NCI-H526 treated with DMSO at 0.1 percent for 48 hours (cell line): ENCODE results near the gene CYP2A6.
"Not testable (repeated sequence)": the region's sequence is repeated elsewhere in the genome, so short reads cannot be mapped to it uniquely, and the experiment has no call there.

ENCODE experiments used
- DNase-seq: peaks from one replicate; lab custom pipeline; 2025; lab: John Stamatoyannopoulos, UW

Gene CYP2A6, protein sequence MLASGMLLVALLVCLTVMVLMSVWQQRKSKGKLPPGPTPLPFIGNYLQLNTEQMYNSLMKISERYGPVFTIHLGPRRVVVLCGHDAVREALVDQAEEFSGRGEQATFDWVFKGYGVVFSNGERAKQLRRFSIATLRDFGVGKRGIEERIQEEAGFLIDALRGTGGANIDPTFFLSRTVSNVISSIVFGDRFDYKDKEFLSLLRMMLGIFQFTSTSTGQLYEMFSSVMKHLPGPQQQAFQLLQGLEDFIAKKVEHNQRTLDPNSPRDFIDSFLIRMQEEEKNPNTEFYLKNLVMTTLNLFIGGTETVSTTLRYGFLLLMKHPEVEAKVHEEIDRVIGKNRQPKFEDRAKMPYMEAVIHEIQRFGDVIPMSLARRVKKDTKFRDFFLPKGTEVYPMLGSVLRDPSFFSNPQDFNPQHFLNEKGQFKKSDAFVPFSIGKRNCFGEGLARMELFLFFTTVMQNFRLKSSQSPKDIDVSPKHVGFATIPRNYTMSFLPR

DNA sequence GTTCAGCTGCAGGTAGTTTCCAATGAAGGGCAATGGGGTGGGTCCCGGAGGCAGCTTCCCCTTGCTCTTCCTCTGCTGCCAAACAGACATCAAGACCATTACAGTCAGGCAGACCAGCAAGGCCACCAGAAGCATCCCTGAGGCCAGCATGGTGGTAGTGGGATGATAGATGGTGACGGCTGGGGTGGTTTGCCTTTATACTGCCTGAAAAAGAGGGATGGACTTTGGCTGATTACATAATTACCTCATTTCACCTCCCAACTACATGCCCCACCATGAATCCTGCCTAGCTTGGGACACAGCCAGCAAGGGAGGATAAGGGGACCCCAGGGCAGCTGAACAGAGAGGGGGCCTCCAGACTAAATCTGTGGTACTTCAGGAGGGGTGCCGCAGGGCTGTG, at the start of gene CYP2A6:
Gene CYP2A6, minus strand, starts transcription at position 171 of the 400 bp plus-strand sequence. Its CDS starts 21 bp downstream, at position 150.
- DNase-seq, result not testable (repeated sequence)

DNA sequence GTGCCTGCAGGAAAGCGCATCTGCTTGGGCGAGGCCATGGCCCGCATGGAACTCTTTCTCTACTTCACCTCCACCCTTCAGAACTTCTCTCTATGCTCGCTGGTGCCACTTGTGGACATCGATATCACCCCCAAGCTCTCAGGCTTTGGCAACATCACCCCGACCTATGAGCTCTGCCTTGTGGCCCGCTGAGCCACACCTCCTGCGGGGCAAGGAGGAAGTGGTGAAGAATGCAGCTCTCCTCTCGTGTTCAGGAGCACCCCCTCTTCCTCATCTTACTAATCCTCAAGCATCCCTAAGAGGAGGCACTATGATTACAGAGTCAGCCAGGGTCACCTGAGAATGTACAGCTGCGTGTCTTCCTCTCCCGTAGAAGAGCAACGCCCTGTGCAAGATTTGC, 49.7 kb upstream of the CYP2A6 start:
- DNase-seq, result not testable (repeated sequence)

DNA sequence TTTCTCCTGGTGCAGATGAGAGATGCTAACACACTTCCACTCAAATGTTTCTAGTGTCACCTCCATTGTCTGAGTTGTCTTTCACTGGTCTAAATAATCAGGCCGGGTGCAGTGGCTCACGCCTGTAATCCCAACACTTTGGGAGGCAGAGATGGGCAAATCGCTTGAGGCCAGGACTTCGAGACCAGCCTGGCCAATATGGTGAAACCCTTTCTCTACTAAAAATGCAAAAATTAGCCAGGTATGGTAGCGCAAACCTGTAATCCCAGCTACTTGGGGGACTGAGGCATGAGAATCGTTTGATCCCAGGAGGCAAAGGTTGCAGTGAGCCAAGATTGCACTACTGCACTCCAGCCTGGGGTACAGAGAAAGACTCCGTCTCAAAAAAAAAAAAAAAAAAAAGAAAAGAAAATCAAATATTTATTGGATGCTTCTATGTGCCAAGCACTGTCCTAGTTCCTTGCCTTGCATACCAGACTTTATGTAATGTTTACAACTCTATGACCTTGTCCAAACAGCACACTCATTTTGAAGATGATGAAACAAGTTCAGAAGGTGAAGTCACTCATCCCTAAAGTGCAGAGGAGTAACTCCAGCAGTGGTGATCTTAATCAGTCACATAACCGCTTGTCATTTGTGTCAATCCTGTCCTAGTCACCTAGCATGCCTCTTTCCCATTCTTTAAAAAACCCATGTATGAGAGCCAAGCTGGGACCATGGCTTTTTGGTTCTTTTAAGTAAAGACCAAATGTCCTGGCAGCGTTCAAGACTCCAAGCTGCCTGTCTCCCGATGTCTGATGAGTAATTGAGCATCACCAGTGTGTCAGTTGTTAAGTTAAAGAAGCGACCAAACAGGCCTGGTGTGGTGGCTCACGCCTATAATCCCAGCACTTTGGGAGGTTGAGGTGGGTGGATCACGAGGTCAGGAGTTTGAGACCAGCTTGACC, 46.9 kb upstream of the CYP2A6 start:
- DNase-seq, result not testable (repeated sequence)

DNA sequence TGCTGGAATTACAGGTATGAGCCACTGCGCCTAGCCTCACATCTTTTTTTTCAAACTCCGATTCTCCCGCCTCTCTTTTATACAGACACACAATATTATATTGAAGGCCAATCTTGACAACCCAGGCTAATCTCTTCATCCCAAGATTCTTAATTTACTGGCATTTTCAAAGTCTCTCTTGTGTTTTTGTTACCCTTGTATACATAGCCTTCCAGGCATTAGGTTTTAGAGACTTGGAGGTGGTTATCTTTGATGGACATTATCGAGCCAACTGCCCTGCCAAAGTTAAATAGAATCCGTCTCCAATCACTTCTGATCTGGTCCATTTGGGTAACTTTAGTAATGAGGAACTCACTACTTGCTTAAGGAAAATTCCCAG, 46.2 kb upstream of the CYP2A6 start:
- DNase-seq, result no peak

DNA sequence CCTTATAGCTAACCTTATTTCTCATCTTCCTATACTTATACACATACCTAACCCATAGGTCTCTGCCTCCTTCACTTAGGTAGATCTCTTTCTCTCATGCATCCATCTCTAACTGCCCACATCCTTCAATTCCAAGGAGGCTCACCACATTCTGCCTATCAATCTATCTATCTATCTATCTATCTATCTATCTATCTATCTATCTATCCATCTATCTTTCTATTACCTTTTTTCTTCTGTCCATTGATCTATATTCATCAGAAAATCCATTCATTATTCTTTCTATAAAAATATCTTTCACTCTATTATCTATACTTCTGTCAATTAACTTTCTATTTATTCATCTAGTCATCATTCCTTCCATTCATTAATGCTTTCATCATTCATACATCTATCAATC, 42.9 kb upstream of the CYP2A6 start:
- DNase-seq, result no peak

DNA sequence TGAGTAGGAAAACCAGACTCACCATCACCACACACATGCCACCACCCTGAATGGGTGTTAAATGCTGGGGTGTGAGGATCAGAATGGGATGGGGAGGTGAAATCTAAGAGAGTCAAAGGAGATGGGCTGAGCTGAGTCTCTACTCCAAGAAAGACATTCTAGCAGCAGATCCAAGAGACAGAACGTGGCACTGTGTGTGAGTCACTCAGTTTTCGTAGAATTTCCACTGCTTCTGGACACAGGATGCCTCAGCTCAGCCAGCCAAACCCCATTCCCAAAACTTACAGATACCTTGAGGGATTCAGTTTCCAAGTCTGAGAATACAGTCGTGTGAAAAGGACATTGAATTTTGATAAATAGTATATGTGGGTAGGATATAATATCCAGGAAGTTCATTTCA, 39.1 kb upstream of the CYP2A6 start:
- no peak for DNase-seq

DNA sequence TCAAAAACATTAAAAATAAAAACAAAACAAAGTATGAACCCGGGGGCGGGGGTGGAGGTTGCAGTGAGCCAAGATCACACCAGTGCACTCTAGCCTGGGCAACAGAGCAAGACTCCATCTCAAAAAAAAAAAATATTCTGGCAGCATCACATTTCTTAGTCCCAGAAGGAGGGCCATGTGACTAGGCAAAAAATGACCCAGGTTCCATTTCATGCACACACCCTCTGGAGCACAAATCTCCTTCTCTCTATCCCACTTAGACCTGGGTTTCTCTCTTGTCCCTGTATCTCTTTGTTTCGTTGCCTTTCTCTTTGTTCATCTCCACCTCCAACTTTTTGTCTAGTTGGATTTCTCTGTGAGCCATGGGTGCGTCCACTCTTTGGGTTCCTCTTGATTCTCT, 37.9 kb upstream of the CYP2A6 start:
- no peak for DNase-seq

DNA sequence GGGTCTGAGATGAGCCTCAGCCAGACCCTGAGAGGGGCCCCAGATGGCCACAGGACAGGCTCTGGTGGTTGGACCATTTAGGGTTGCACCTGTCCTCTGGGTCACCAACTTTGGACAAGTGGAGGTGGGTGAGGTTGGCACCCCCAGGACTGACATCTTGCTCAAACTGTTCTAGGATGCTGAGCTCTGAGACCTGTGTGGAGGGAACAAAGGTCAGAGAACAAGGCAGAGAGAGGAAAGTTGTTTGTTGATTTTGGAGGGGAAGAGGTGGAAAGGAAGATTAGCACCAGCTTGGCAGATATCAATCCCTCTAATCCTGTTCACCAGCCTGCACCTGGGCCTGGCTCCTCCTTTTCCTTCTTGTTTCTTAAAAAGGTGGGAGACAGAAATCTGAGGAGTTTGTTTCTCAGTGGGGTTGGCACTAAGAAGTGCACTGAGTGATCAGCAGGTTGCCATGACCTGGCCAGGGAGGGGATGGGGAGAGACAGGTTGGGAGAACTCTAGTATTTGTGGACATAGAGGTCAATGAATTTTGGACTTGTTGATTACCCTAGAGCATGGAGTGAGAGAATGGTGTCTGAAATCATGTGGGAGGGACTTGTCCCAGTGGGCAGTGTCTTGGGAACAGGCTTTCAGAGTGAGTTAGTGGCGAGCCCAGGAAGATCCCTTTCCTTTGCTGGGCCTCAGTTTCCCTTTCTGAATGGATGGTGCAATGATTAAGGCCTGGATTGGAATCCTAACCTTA, 34.1 kb upstream of the CYP2A6 start:
- DNase-seq, result not testable (repeated sequence)

DNA sequence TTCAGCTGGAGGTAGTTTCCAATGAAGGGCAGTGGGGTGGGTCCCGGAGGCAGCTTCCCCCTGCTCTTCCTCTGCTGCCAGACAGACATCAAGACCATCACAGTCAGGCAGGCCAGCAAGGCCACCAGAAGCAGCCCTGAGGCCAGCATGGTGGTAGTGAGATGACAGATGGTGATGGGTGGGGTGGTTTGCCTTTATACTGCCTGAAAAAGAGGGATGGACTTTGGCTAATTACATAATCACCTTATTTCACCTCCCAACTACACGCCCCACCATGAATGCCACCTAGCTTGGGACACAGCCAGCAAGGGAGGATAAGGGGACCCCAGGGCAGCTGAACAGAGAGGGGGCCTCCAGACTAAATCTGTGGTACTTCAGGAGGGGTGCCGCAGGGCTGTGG, 31.8 kb upstream of the CYP2A6 start, which contains the start of gene CYP2A7:
Gene CYP2A7, minus strand, starts transcription at position 170 of the 400 bp plus-strand sequence. Its CDS starts 21 bp downstream, at position 149.
- DNase-seq, result not testable (repeated sequence)

DNA sequence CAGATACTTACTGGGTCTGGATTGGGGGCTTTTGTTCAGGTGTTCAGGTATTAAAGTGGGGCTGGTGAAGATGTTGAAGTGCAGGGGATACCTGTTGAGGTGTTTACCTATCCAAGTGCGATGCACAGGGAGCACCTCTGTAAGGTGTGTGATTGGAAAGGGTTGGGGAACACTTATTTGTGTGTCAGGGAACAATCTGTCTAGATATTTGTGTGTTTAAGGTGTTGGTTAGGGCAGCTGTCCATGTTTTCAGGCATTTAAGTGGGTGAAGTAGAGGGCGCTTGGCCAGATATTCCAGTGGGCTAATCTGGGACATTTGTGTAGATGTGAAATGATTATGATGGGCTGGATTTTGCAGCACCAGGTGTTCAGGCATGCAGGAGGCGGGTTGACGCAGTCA, 29.1 kb upstream of the CYP2A6 start:
- not testable (repeated sequence) for DNase-seq

DNA sequence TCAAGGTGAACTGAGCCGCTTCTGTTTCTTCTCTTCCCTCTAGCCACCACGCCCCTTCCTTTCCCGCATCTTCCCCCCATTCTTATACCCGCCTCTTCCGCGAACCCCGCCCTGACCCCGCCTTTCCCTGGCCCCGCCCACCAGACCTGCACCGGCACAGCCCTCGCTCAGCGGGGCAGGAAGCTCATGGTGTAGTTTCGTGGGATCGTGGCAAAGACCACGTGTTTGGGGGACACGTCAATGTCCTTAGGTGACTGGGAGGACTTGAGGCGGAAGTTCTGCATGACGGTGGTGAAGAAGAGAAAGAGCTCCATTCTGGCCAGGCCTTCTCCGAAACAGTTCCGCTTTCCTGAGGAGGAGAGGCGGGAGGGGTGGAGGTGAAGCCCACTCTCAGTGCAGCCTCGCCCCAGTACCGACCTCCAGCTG, 25.3 kb upstream of the CYP2A6 start:
- not testable (repeated sequence) for DNase-seq

DNA sequence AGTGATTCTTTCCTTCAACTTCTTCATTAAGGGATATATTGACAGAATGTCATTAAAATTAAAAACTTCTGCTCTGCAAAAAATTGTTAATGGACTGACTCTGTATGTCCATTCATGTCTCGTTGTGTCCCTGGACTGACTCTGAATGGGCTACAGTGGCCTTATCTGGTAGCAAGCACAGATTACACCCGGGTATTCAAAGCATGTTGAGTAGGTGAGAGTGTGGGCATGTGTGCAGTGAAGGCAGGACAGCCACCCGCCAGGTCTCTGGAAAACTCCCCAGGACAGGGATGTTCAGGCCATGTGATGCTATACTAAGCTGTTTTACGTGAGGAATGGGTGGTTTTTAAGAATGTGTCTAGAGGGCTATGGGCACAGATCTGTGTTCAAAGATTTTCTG, 24.6 kb upstream of the CYP2A6 start:
- not testable (repeated sequence) for DNase-seq

DNA sequence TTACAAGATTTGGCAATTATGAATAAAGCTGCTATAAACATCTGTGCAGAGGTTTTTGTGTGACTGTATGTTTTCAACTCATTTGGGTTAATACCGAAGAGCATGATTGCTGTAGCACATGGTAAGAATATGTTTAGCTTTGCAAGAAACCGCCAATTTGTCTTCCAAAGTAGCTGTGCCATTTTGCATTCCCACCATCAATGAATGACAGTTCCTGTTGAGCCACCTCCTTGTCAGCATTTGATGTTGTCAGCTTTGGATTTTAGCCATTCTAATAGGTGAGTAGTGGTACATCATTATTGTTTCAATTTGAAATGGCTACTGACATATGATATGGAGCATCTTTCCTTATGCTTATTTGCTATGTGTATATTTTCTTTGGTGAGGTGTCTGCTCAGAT, 23.6 kb upstream of the CYP2A6 start:
- DNase-seq, result not testable (repeated sequence)

DNA sequence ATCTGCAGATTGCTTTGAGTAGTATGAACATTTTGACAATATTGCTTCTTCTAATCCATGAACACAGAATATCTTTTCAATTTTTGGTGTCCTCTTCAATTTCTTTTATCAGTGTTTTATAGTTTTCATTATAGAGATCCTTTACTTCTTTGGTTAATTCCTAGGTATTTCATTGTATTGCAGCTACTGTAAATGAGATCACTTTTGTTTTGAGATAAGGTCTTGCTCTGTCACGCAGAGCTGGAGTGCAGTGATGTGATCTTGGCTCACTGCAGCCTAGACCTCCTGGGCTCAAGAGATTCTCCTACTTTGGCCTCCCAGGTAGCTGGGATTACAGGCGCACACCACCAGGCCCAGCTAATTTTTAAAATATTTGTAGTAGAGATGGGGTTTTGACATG, 22.0 kb upstream of the CYP2A6 start:
- DNase-seq, result no peak

DNA sequence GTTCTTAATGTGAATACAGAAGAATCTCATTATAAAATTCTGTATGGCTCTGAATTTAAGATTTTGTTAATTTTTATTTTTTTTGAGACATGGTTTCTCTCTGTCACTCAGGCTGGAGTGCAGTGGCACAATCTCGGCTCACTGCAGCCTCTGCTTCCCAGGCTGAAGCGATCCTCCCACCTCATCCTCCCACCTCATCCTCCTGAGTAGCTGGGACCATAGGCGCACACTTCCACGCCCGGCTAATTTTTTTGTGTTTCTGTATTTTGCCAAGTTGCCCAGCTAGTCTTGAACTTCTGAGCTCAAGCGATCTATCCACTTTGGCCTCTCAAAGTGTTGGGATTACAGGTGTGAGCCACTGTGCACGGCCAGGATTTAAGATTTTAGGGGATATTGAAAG, 17.5 kb upstream of the CYP2A6 start:
- no peak for DNase-seq

DNA sequence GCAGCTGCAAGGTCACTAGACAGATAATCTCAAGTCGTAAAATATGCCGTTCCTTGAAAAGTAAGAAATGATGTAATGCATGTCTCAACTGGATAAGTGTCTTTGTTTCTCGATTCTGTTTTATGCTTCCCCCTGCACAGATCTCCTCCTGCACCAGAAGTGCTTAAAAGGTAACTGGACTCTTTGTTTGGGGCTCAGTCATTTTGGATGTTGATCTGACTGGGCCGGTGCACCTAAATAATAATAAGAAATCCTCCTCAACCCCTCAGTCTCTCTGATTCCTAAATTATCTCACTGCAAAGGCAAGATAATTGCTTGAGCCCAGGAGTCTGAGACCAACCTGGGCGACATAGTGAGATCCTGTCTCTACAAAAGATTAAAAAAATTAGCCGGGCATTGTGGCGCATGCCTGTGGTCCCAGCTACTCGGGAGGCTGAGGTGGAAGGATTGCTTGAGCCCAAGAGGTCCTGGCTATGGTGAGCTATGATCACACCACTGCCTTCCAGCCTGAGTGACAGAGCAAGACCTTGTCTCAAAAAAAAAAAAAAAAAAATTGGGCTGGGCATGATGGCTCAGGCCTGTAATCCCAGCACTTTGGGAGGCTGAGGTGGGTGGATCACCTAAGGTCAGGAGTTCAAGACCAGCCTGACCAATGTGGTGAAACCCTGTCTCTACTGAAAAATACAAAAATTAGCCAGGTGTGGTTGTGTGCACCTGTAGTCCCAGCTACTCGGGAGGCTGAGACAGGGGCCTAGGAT, 14.7 kb upstream of the CYP2A6 start:
- DNase-seq, result not testable (repeated sequence)

DNA sequence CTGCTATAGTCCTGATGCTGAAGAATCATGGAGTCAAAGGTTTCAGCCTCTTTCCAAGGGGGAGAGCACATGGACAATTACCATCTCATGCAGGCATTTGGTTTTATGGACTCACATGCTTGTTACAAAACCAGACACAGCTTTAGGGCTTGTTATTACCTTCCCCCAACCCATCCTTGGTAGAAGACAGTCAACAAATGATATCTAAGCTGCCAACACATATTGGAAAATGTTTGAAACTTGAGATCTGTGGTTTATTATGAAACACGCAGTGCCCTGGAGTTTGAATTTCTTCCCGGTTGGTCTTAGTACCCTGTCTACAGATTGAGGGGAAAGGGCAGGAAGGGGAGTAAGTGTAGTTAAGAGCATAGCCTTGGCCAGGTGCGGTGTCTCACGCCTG, 12.5 kb upstream of the CYP2A6 start:
- no peak for DNase-seq

DNA sequence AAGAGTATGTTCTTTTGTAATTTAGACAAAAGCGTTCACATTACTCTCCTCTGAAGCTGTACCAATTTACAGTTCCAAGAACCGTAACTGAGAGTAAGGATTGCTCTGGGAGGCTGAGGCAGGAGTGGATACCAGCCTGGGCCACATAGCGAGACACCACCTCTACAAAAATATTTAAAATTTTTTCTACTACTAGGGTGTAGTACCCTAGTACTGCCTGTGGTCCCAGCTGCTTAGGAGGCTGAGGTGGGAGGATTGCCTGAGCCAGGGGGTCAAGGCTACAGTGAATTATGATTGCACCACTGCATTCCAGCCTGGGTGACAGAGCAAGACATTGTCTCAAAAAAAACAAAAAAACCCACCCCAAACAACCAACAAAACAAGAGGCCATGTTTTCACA, 12.1 kb upstream of the CYP2A6 start:
- no peak for DNase-seq

DNA sequence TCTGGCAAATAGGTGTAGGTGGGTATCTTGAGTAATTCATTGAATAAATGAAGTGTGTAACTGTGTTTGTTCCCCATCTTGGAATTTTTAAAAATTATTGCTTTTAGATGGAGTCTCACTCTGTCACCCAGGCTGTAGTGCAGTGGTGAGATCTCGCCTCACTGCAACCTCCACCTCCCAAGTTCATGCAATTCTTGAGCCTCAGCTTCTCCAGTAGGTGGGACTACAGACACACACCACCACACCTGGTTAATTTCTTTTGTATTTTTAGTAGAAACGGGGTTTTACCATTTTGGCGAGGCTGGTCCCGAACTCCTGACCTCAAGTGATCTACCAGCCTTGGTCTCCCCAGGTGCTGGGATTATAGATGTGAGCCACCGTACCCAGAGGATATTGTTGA, 7.9 kb upstream of the CYP2A6 start:
- no peak for DNase-seq

DNA sequence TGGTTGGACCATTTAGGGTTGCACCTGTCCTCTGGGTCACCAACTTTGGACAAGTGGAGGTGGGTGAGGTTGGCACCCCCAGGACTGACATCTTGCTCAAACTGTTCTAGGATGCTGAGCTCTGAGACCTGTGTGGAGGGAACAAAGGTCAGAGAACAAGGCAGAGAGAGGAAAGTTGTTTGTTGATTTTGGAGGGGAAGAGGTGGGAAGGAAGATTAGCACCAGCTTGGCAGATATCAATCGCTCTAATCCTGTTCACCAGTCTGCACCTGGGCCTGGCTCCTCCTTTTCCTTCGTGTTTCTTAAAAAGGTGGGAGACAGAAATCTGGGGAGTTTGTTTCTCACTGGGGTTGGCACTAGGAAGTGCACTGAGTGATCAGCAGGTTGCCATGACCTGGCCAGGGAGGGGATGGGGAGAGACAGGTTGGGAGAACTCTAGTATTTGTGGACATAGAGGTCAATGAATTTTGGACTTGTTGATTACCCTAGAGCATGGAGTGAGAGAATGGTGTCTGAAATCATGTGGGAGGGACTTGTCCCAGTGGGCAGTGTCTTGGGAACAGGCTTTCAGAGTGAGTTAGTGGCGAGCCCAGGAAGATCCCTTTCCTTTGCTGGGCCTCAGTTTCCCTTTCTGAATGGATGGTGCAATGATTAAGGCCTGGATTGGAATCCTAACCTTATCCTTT, 2.4 kb upstream of the CYP2A6 start:
- DNase-seq, result not testable (repeated sequence)
